GM23338 (cell line): ENCODE measurements around the gene JOSD1. TPM values are rescaled to one million over a fixed set of nuclear protein-coding genes. Genes with fewer than 3 reads are reported as not detected.

Source experiments
- ATAC-seq: fragments of 200-7000 bp; cut with Tn5 transposase; 3 replicates; pipeline ENCODE4 v1.9.1; 2020
- DNase-seq: peaks from one replicate; pipeline ENCODE4 v3.0.0-alpha.2; 2015; ENCODE audit warnings: low spot score
- H2AFZ ChIP-seq: fragments of 200-600 bp; sonication (generic); 2 replicates; pipeline ENCODE4 v1.8.0; 2016; ENCODE audit warnings: antibody characterized with exemption, mild to moderate bottlenecking, moderate library complexity
- H3F3A ChIP-seq: fragments of 200-600 bp; sonication (generic); replicated peaks from 2 replicates; pipeline ENCODE4 v1.8.0; 2017; ENCODE audit warnings: antibody characterized with exemption, mixed run types, low read depth
- H3K27ac ChIP-seq: fragments of 200-600 bp; sonication (generic); 2 replicates; pipeline ENCODE4 v1.6.1; 2016; ENCODE audit warnings: low read depth
- H3K27me3 ChIP-seq: fragments of 200-600 bp; sonication (generic); 2 replicates; pipeline ENCODE4 v1.8.0; 2016; ENCODE audit warnings: mild to moderate bottlenecking, mixed run types, moderate library complexity; ENCODE audit not compliant: insufficient read depth
- H3K36me3 ChIP-seq: fragments of 200-600 bp; sonication (generic); 2 replicates; pipeline ENCODE4 v1.8.0; 2016; ENCODE audit warnings: mild to moderate bottlenecking; ENCODE audit not compliant: insufficient read depth
- H3K4me1 ChIP-seq: fragments of 200-600 bp; sonication (generic); 2 replicates; pipeline ENCODE4 v1.8.0; 2016; ENCODE audit warnings: mild to moderate bottlenecking, moderate library complexity; ENCODE audit not compliant: insufficient read depth
- H3K4me2 ChIP-seq: fragments of 200-600 bp; sonication (generic); 2 replicates; pipeline ENCODE4 v1.7.1; 2017; ENCODE audit warnings: mixed run types
- H3K4me3 ChIP-seq: fragments of 200-600 bp; sonication (generic); 2 replicates; pipeline ENCODE4 v1.6.1; 2016; ENCODE audit warnings: mixed run types
- H3K79me2 ChIP-seq: fragments of 200-600 bp; sonication (generic); replicated peaks from 2 replicates; pipeline ENCODE4 v1.8.0; 2017; ENCODE audit warnings: mild to moderate bottlenecking; ENCODE audit not compliant: insufficient read depth
- H3K9me2 ChIP-seq: fragments of 200-600 bp; sonication (generic); 2 replicates; pipeline ENCODE4 v1.8.0; 2017; ENCODE audit not compliant: insufficient read depth
- H4K20me1 ChIP-seq: fragments of 200-600 bp; sonication (generic); replicated peaks from 2 replicates; pipeline ENCODE4 v1.8.0; 2017; ENCODE audit warnings: mild to moderate bottlenecking; ENCODE audit not compliant: insufficient read depth
- H3K27ac Mint-ChIP-seq: 2 replicates; pipeline ENCODE4 v1.8.0; 2020; ENCODE audit warnings: inconsistent platforms, mild to moderate bottlenecking, moderate library complexity, mixed read lengths
- H3K27me3 Mint-ChIP-seq: 3 replicates; pipeline ENCODE4 v1.8.0; 2022; ENCODE audit warnings: low read depth, mild to moderate bottlenecking, moderate library complexity, mixed read lengths, inconsistent platforms; ENCODE audit not compliant: insufficient read depth, poor library complexity
- H3K36me3 Mint-ChIP-seq: 3 replicates; pipeline ENCODE4 v1.8.0; 2021; ENCODE audit warnings: low read depth, mild to moderate bottlenecking, inconsistent platforms, moderate library complexity, mixed read lengths
- H3K4me1 Mint-ChIP-seq: 3 replicates; pipeline ENCODE4 v1.8.0; 2020; ENCODE audit warnings: mild to moderate bottlenecking, inconsistent platforms, mixed read lengths
- H3K4me3 Mint-ChIP-seq: 3 replicates; pipeline ENCODE4 v1.8.0; 2021; ENCODE audit warnings: moderate library complexity, mild to moderate bottlenecking, inconsistent platforms, mixed read lengths
- H3K9me3 Mint-ChIP-seq: 3 replicates; pipeline ENCODE4 v1.8.0; 2020; ENCODE audit warnings: moderate library complexity, mild to moderate bottlenecking, inconsistent platforms, mixed read lengths
- CREB1 ChIP-seq: fragments of 250-450 bp; sonication (Bioruptor Pico); IDR thresholded peaks from 2 replicates; pipeline ENCODE4 v1.5.0; 2020; ENCODE audit warnings: low read depth, mild to moderate bottlenecking, moderate library complexity
- CTCF ChIP-seq, 2 experiments: fragments of 200-600 bp in 1 of 2; sonication (generic) in 1 of 2; conservative IDR thresholded peaks; 2 replicates each; pipeline versions ENCODE4 v1.5.1 to v1.6.1; 2016 to 2017; ENCODE audit warnings: antibody characterized with exemption in 2 of 2, low read depth in 2 of 2, mild to moderate bottlenecking in 2 of 2, moderate library complexity in 1 of 2
- EZH2 ChIP-seq: fragments of 200-600 bp; sonication (generic); IDR thresholded peaks from one replicate; pipeline ENCODE4 v1.8.0; 2017; ENCODE audit warnings: antibody characterized with exemption, mild to moderate bottlenecking, low read depth; ENCODE audit not compliant: unreplicated experiment
- NANOG ChIP-seq: IDR thresholded peaks from 2 replicates; pipeline ENCODE4 v1.6.1; 2016; ENCODE audit warnings: antibody characterized with exemption, borderline replicate concordance
- ZNF114 ChIP-seq: fragments of 250-450 bp; sonication (Bioruptor Pico); IDR thresholded peaks from 2 replicates; pipeline ENCODE4 v1.5.0; 2020; ENCODE audit warnings: mild to moderate bottlenecking, moderate library complexity
- ZNF462 ChIP-seq: fragments of 250-450 bp; sonication (Bioruptor Pico); IDR thresholded peaks from 2 replicates; pipeline ENCODE4 v1.5.0; 2020; ENCODE audit warnings: mild to moderate bottlenecking, moderate library complexity
- polyA plus RNA-seq: library from polyadenylated mRNA; unstranded; fragments of >200 nt; fragmentation: Nextera tagmentation; extraction: Ambion mirVana; gene quantifications from 2 replicates; pipeline ENCODE4 v1.2.1, GENCODE V29; 2016
- total RNA-seq: library from RNA; depleted of rRNA; stranded (reverse); fragments of >200 nt; shearing (Covaris generic); gene quantifications from 2 replicates; pipeline ENCODE4 v1.2.3, GENCODE V29; 2014

Gene JOSD1
- total and polyA plus RNA-seq, 2 experiments from 2014 or later = 4.6 to 19.7 TPM

GRCh38 chr22:38718414-38718813 lies 17.7 kb upstream of the JOSD1 start:
- Mint-ChIP-seq H3K27ac (peak overlapping the region; percentile 30; the same call in 1 of the 2 replicates), H3K27me3 (peaks cover 10% of the 10 kb centered on the region)
- H3K79me2 ChIP-seq = peaks cover 24% of the 10 kb centered on the region

GRCh38 chr22:38717244-38717643 lies 16.5 kb upstream of the JOSD1 start:
- peaks cover 7% of the 10 kb centered on the region for H3K27me3 Mint-ChIP-seq
- Histone ChIP-seq H3K36me3 (peaks cover 16% of the 10 kb centered on the region; the same call in 1 of the 2 replicates), H3K79me2 (peaks cover 35% of the 10 kb centered on the region), H2AFZ (no peak overlapping the region), H3K9me2 (no peaks in the 10 kb centered on the region), H3F3A (0 out of 2 replicates have a peak, but pooled peaks cover under 1% of the 10 kb centered on the region), H4K20me1 (peaks cover 34% of the 10 kb centered on the region), H3K4me2 (no peak overlapping the region), H3K4me1 (peaks cover 19% of the 10 kb centered on the region), H3K27ac (no peak overlapping the region), H3K27me3 (no peaks in the 10 kb centered on the region), H3K4me3 (no peak overlapping the region)
- peak overlapping the region; percentile 54 for H3K27ac Mint-ChIP-seq
- H3K4me1 Mint-ChIP-seq = peaks cover 34% of the 10 kb centered on the region
- H3K9me3 Mint-ChIP-seq = no peaks in the 10 kb centered on the region
- no peak overlapping the region; the same call in 2 of the 3 replicates for H3K4me3 Mint-ChIP-seq
- no peak for ATAC-seq
- peaks cover 43% of the 10 kb centered on the region for H3K36me3 Mint-ChIP-seq
- DNase-seq = no peak
- TF ChIP-seq CREB1 (CRISPR knock-in tag) = no peak
- TF ChIP-seq ZNF114 = no peak
- no peak for TF ChIP-seq ZNF462 (CRISPR knock-in tag)
- TF ChIP-seq EZH2 = no peak
- no peak for TF ChIP-seq NANOG

More at GRCh38 chr22:38718414-38718813, 17.7 kb upstream of the JOSD1 start:
- Histone ChIP-seq H3K4me1 (peaks cover 8% of the 10 kb centered on the region), H3K27me3 (no peaks in the 10 kb centered on the region), H3K36me3 (peaks cover 28% of the 10 kb centered on the region; the same call in 1 of the 2 replicates), H3K4me2 (no peak overlapping the region), H3F3A (no peaks in the 10 kb centered on the region), H3K27ac (no peak overlapping the region), H2AFZ (no peak overlapping the region), H3K4me3 (no peak overlapping the region), H4K20me1 (peaks cover 31% of the 10 kb centered on the region; the same call in 1 of the 2 replicates), H3K9me2 (no peaks in the 10 kb centered on the region)
- Mint-ChIP-seq H3K36me3 (peaks cover 52% of the 10 kb centered on the region), H3K9me3 (no peaks in the 10 kb centered on the region), H3K4me1 (peaks cover 22% of the 10 kb centered on the region), H3K4me3 (no peak overlapping the region)
- ATAC-seq = peak; percentile 91
- TF ChIP-seq CTCF (conservative IDR thresholded peaks at IDR 0.05; ENCODE audit: low read depth in 2 of 2) = peak in 1 of 2 experiments; percentile 36; a peak in 2 of 4 replicates
- no peak for TF ChIP-seq EZH2
- DNase-seq = peak; percentile 78
